H9 (cell line): ENCODE results near the gene TMC6. TPM values are rescaled to one million over a fixed set of nuclear protein-coding genes. Genes with fewer than 3 reads are reported as not detected.

Experiments used
- DNase-seq: peaks from one replicate; pipeline ENCODE4 v3.0.0-alpha.2; 2017
- H2AFZ ChIP-seq: one replicate; pipeline ENCODE4 v1.6.1; 2013; ENCODE audit warnings: mild to moderate bottlenecking, low read length, control low read depth, moderate library complexity
- H2AK5ac ChIP-seq: 2 replicates; pipeline ENCODE4 v1.6.1; 2013; ENCODE audit warnings: low read length, control low read depth, mixed read lengths; ENCODE audit not compliant: insufficient read length
- H2BK120ac ChIP-seq: one replicate; pipeline ENCODE4 v1.6.1; 2013; ENCODE audit warnings: low read depth, mild to moderate bottlenecking, low read length, control low read depth, inconsistent platforms; ENCODE audit not compliant: poor library complexity, severe bottlenecking
- H2BK12ac ChIP-seq: 2 replicates; pipeline ENCODE4 v1.6.1; 2013; ENCODE audit warnings: low read length, control low read depth, mixed read lengths, low read depth; ENCODE audit not compliant: insufficient read length
- H2BK15ac ChIP-seq: 2 replicates; pipeline ENCODE4 v1.6.1; 2013; ENCODE audit warnings: low read depth, low read length, control low read depth
- H2BK20ac ChIP-seq: one replicate; pipeline ENCODE4 v1.6.1; 2013; ENCODE audit warnings: low read depth, mild to moderate bottlenecking, low read length, control low read depth, inconsistent platforms; ENCODE audit not compliant: poor library complexity, severe bottlenecking
- H2BK5ac ChIP-seq: 2 replicates; pipeline ENCODE4 v1.6.1; 2013; ENCODE audit warnings: low read length, control low read depth, mixed read lengths; ENCODE audit not compliant: insufficient read length
- H3K14ac ChIP-seq: 2 replicates; pipeline ENCODE4 v1.6.1; 2013; ENCODE audit warnings: low read length, control low read depth; ENCODE audit not compliant: insufficient read depth
- H3K18ac ChIP-seq: 2 replicates; pipeline ENCODE4 v1.6.1; 2013; ENCODE audit warnings: low read depth, mild to moderate bottlenecking, mixed read lengths, low read length, control low read depth; ENCODE audit not compliant: insufficient read length
- H3K23ac ChIP-seq: 2 replicates; pipeline ENCODE4 v1.6.1; 2013; ENCODE audit warnings: low read length, control low read depth, mixed read lengths, low read depth; ENCODE audit not compliant: insufficient read length
- H3K23me2 ChIP-seq: 2 replicates; pipeline ENCODE4 v1.6.1; 2013; ENCODE audit warnings: low read depth, mild to moderate bottlenecking, mixed read lengths, low read length, control low read depth; ENCODE audit not compliant: insufficient read length, poor library complexity, severe bottlenecking
- H3K27ac ChIP-seq: 2 replicates; pipeline ENCODE4 v1.5.1; 2013; ENCODE audit warnings: low read length, control low read depth, mixed read lengths, low read depth; ENCODE audit not compliant: insufficient read length
- H3K27me3 ChIP-seq: 2 replicates; pipeline ENCODE4 v1.6.1; 2013; ENCODE audit warnings: low read length, control low read depth, inconsistent platforms; ENCODE audit not compliant: insufficient read depth
- H3K4ac ChIP-seq: 2 replicates; pipeline ENCODE4 v1.6.1; 2013; ENCODE audit warnings: low read depth, mild to moderate bottlenecking, control low read depth, inconsistent platforms, low read length, moderate library complexity
- H3K4me1 ChIP-seq: 2 replicates; pipeline ENCODE4 v1.6.1; 2013; ENCODE audit warnings: low read length, control low read depth, inconsistent platforms; ENCODE audit not compliant: insufficient read depth
- H3K4me2 ChIP-seq: 2 replicates; pipeline ENCODE4 v1.6.1; 2013; ENCODE audit warnings: low read length, control low read depth, mixed read lengths; ENCODE audit not compliant: insufficient read length, insufficient read depth
- H3K56ac ChIP-seq: 2 replicates; pipeline ENCODE4 v1.6.1; 2013; ENCODE audit warnings: low read depth, mild to moderate bottlenecking, mixed read lengths, low read length, control low read depth; ENCODE audit not compliant: insufficient read length
- H3K79me1 ChIP-seq: 2 replicates; pipeline ENCODE4 v1.6.1; 2013; ENCODE audit warnings: low read depth, mild to moderate bottlenecking, moderate library complexity, low read length, control low read depth, inconsistent platforms; ENCODE audit not compliant: insufficient read depth, poor library complexity, severe bottlenecking
- H3K79me2 ChIP-seq: 2 replicates; pipeline ENCODE4 v1.6.1; 2013; ENCODE audit warnings: low read length, control low read depth, inconsistent platforms; ENCODE audit not compliant: insufficient read depth
- H3K9ac ChIP-seq: 2 replicates; pipeline ENCODE4 v1.6.1; 2013; ENCODE audit warnings: low read length, control low read depth, mixed read lengths; ENCODE audit not compliant: insufficient read length; ENCODE audit errors: extremely low read depth
- H3K9me3 ChIP-seq: one replicate; pipeline ENCODE4 v1.6.1; 2013; ENCODE audit warnings: low read depth, low read length, inconsistent platforms; ENCODE audit not compliant: control insufficient read depth
- H3T11ph ChIP-seq: one replicate; pipeline ENCODE4 v1.6.1; 2013; ENCODE audit warnings: mild to moderate bottlenecking, low read length, control low read depth, inconsistent platforms
- H4K20me1 ChIP-seq: one replicate; pipeline ENCODE4 v1.6.1; 2013; ENCODE audit not compliant: control insufficient read depth, insufficient read length, insufficient read depth
- H4K5ac ChIP-seq: 2 replicates; pipeline ENCODE4 v1.6.1; 2013; ENCODE audit warnings: low read depth, mild to moderate bottlenecking, mixed read lengths, low read length, control low read depth; ENCODE audit not compliant: insufficient read length
- H4K8ac ChIP-seq: replicated peaks from 2 replicates; pipeline ENCODE4 v1.6.1; 2013; ENCODE audit warnings: low read length, control low read depth, mixed read lengths, low read depth; ENCODE audit not compliant: insufficient read length
- H4K91ac ChIP-seq: 2 replicates; pipeline ENCODE4 v1.6.1; 2013; ENCODE audit warnings: low read depth, mild to moderate bottlenecking, moderate library complexity, mixed read lengths, low read length, control low read depth; ENCODE audit not compliant: insufficient read length
- H3K27ac Mint-ChIP-seq, 3 experiments: 2 replicates in 2 of 3; 3 replicates in 1 of 3; pipeline ENCODE4 v1.8.0; 2020 to 2021; ENCODE audit warnings: mixed read lengths in 3 of 3, mild to moderate bottlenecking in 1 of 3, moderate library complexity in 1 of 3
- H3K27me3 Mint-ChIP-seq: 2 replicates; pipeline ENCODE4 v1.8.0; 2021; ENCODE audit warnings: low read depth, mild to moderate bottlenecking, moderate library complexity, mixed read lengths
- H3K36me3 Mint-ChIP-seq, 3 experiments: 2 replicates in 2 of 3; 3 replicates in 1 of 3; pipeline ENCODE4 v1.8.0; 2020 to 2021; ENCODE audit warnings: low read depth in 3 of 3, mixed read lengths in 3 of 3; ENCODE audit not compliant: insufficient read depth in 1 of 3
- H3K4me1 Mint-ChIP-seq, 2 experiments: 2 replicates each; pipeline ENCODE4 v1.8.0; 2020; ENCODE audit warnings: mixed read lengths in 2 of 2
- H3K4me3 Mint-ChIP-seq, 2 experiments: 2 replicates in 1 of 2; 3 replicates in 1 of 2; pipeline ENCODE4 v1.8.0; 2020 to 2021; ENCODE audit warnings: mild to moderate bottlenecking in 2 of 2, mixed read lengths in 2 of 2, moderate library complexity in 1 of 2
- H3K9me3 Mint-ChIP-seq, 2 experiments: 2 replicates in 1 of 2; 3 replicates in 1 of 2; pipeline ENCODE4 v1.8.0; 2020; ENCODE audit warnings: mild to moderate bottlenecking in 2 of 2, mixed read lengths in 2 of 2, moderate library complexity in 1 of 2
- CTCF ChIP-seq: fragments of 200-600 bp; sonication (generic); conservative IDR thresholded peaks from 3 replicates; pipeline ENCODE4 v1.8.0; 2021; ENCODE audit warnings: antibody characterized with exemption, mild to moderate bottlenecking
- WGBS: extraction: QIAGEN DNeasy Blood & Tissue Kit; methylation state at CpG from one replicate; pipeline ENCODE4 v1.1.7; 2013; ENCODE audit warnings: missing lambda C conversion rate, low lambda C conversion rate, mixed read lengths; ENCODE audit not compliant: insufficient read length; ENCODE audit errors: extremely low coverage; 5-methylcytosine and 5-hydroxymethylcytosine counted together
- total RNA-seq: library from RNA; stranded (reverse); gene quantifications from 2 replicates; pipeline ENCODE4 v1.2.1, GENCODE V29; 2021

Gene TMC6
- total RNA-seq, 1 experiment from 2014 or later, result 86.8 TPM

- no CpG with 5 or more reads among the region's 22 CpGs for WGBS
Observed at GRCh38 chr17:78163881-78164747, 35.6 kb upstream of the TMC6 start.

More at GRCh38 chr17:78163881-78164747, 35.6 kb upstream of the TMC6 start:
- no peak overlapping the region for H2BK120ac ChIP-seq
- TF ChIP-seq CTCF, result no peak
- no peaks in the 10 kb centered on the region for H3K23me2 ChIP-seq
- H3K79me2 ChIP-seq, result no peaks in the 10 kb centered on the region
- no peaks in the 10 kb centered on the region for H3K9me3 Mint-ChIP-seq
- H2AFZ ChIP-seq, result no peak overlapping the region
- no peak overlapping the region for H3K4me3 Mint-ChIP-seq
- H3K4ac ChIP-seq, result no peak overlapping the region
- H4K5ac ChIP-seq, result no peak overlapping the region
- no peak overlapping the region for H2AK5ac ChIP-seq
- H3T11ph ChIP-seq, result no peak overlapping the region
- no peaks in the 10 kb centered on the region for H3K9me3 ChIP-seq
- H3K56ac ChIP-seq, result no peak overlapping the region
- no peak overlapping the region for H4K8ac ChIP-seq
- no peak overlapping the region for H2BK20ac ChIP-seq
- H3K4me2 ChIP-seq, result no peak overlapping the region
- H2BK15ac ChIP-seq, result no peak overlapping the region
- no peaks in the 10 kb centered on the region for H3K79me1 ChIP-seq
- H3K4me1 ChIP-seq, result no peaks in the 10 kb centered on the region; the same call in 1 of the 2 replicates
- no peaks in the 10 kb centered on the region for H4K20me1 ChIP-seq
- H3K27me3 Mint-ChIP-seq, result peaks cover 1% of the 10 kb centered on the region; the same call in 1 of the 2 replicates
- no peak overlapping the region for H3K23ac ChIP-seq
- no peak overlapping the region for H3K9ac ChIP-seq
- no peak overlapping the region for H3K14ac ChIP-seq
- H2BK12ac ChIP-seq, result no peak overlapping the region
- no peaks in the 10 kb centered on the region for H3K27me3 ChIP-seq
- no peak overlapping the region for H2BK5ac ChIP-seq
- H3K27ac Mint-ChIP-seq, result no peak overlapping the region
- H4K91ac ChIP-seq, result no peak overlapping the region
- H3K27ac ChIP-seq, result no peak overlapping the region
- H3K36me3 Mint-ChIP-seq, result no peaks in the 10 kb centered on the region; a peak in 2 of 7 replicates
- DNase-seq, result no peak
- H3K18ac ChIP-seq, result no peak overlapping the region
- H3K4me1 Mint-ChIP-seq, result peaks cover 6 to 18% of the 10 kb centered on the region in 2 experiments
